Mesendoderm (in vitro differentiated cells): ENCODE data around the gene SPDYA.

Experiments used
- DNase-seq: peaks from one replicate; pipeline ENCODE4 v3.0.0; 2013
- H2AK5ac ChIP-seq: 2 replicates; pipeline ENCODE4 v1.6.1; 2013; ENCODE audit warnings: low read length, inconsistent platforms
- H2BK120ac ChIP-seq: 2 replicates; pipeline ENCODE4 v1.6.1; 2013; ENCODE audit warnings: low read depth, mild to moderate bottlenecking, low read length, moderate library complexity, mixed read lengths
- H2BK15ac ChIP-seq: replicated peaks from 2 replicates; pipeline ENCODE4 v1.6.1; 2013; ENCODE audit warnings: low read depth, mild to moderate bottlenecking, moderate library complexity
- H2BK5ac ChIP-seq: 2 replicates; pipeline ENCODE4 v1.6.1; 2013; ENCODE audit warnings: low read length, inconsistent platforms
- H3K18ac ChIP-seq: 2 replicates; pipeline ENCODE4 v1.6.1; 2013; ENCODE audit warnings: mild to moderate bottlenecking, low read length, mixed read lengths
- H3K23ac ChIP-seq: one replicate; pipeline ENCODE4 v1.6.1; 2013; ENCODE audit warnings: low read length
- H3K27ac ChIP-seq: 2 replicates; pipeline ENCODE4 v1.5.1; 2013; ENCODE audit warnings: low read depth, mild to moderate bottlenecking, inconsistent platforms, low read length, moderate library complexity
- H3K27me3 ChIP-seq: 2 replicates; pipeline ENCODE4 v1.6.1; 2013; ENCODE audit warnings: low read length, control low read depth, mild to moderate bottlenecking, inconsistent platforms; ENCODE audit not compliant: insufficient read depth, poor library complexity
- H3K36me3 ChIP-seq: 2 replicates; pipeline ENCODE4 v1.6.1; 2013; ENCODE audit warnings: low read length, inconsistent platforms; ENCODE audit not compliant: control insufficient read depth, insufficient read depth
- H3K4ac ChIP-seq: one replicate; pipeline ENCODE4 v1.6.1; 2013; ENCODE audit warnings: low read depth, mild to moderate bottlenecking, low read length, moderate library complexity
- H3K4me1 ChIP-seq: 2 replicates; pipeline ENCODE4 v1.6.1; 2013; ENCODE audit warnings: low read depth, low read length, inconsistent platforms; ENCODE audit not compliant: control insufficient read depth
- H3K4me2 ChIP-seq: 2 replicates; pipeline ENCODE4 v1.6.1; 2013; ENCODE audit warnings: low read length
- H3K4me3 ChIP-seq: 2 replicates; pipeline ENCODE4 v1.5.1; 2013; ENCODE audit warnings: mild to moderate bottlenecking, low read length
- H3K56ac ChIP-seq: one replicate; pipeline ENCODE4 v1.6.1; 2013; ENCODE audit warnings: low read length
- H3K79me1 ChIP-seq: 2 replicates; pipeline ENCODE4 v1.6.1; 2013; ENCODE audit warnings: low read length, inconsistent platforms
- H3K79me2 ChIP-seq: 2 replicates; pipeline ENCODE4 v1.6.1; 2013; ENCODE audit warnings: mild to moderate bottlenecking, low read length; ENCODE audit not compliant: control insufficient read depth, insufficient read depth
- H3K9ac ChIP-seq: 2 replicates; pipeline ENCODE4 v1.6.1; 2013; ENCODE audit warnings: low read length, inconsistent platforms
- H4K5ac ChIP-seq: one replicate; pipeline ENCODE4 v1.6.1; 2013; ENCODE audit warnings: low read length
- H4K8ac ChIP-seq: one replicate; pipeline ENCODE4 v1.6.1; 2013; ENCODE audit warnings: low read depth, mild to moderate bottlenecking, control low read depth, low read length, moderate library complexity
- WGBS: extraction: QIAGEN DNeasy Blood & Tissue Kit; methylation state at CpG from one replicate; pipeline ENCODE4 v1.1.7; 2013; ENCODE audit warnings: low lambda C conversion rate, missing lambda C conversion rate; ENCODE audit not compliant: insufficient coverage; ENCODE audit errors: extremely low coverage; 5-methylcytosine and 5-hydroxymethylcytosine counted together

SPDYA gene

GRCh38 chr2:28855977-28856376 lies 45.3 kb downstream of the SPDYA start:
- H3K79me1 ChIP-seq: no peaks in the 10 kb centered on the region
- H3K4me2 ChIP-seq: no peak overlapping the region
- peaks cover 3% of the 10 kb centered on the region for H3K36me3 ChIP-seq
- no peak overlapping the region for H3K23ac ChIP-seq
- DNase-seq: no peak
- H3K27me3 ChIP-seq: no peaks in the 10 kb centered on the region
- H3K4ac ChIP-seq: no peak overlapping the region
- no peak overlapping the region for H3K18ac ChIP-seq
- no peaks in the 10 kb centered on the region for H3K4me1 ChIP-seq
- H3K79me2 ChIP-seq: no peaks in the 10 kb centered on the region
- H2AK5ac ChIP-seq: no peak overlapping the region
- no peak overlapping the region for H2BK15ac ChIP-seq
- H2BK5ac ChIP-seq: no peak overlapping the region
- H3K56ac ChIP-seq: no peak overlapping the region
- no peak overlapping the region for H4K5ac ChIP-seq
- no peak overlapping the region for H3K4me3 ChIP-seq
- H2BK120ac ChIP-seq: no peak overlapping the region
- H4K8ac ChIP-seq: no peak overlapping the region
- no peak overlapping the region for H3K9ac ChIP-seq
- no peak overlapping the region for H3K27ac ChIP-seq

GRCh38 chr2:28868611-28869010 lies 58.0 kb downstream of the SPDYA start:
- H2BK15ac ChIP-seq: no peak overlapping the region
- H2BK120ac ChIP-seq: no peak overlapping the region
- H2AK5ac ChIP-seq: no peak overlapping the region
- H3K36me3 ChIP-seq: no peaks in the 10 kb centered on the region
- H3K27ac ChIP-seq: no peak overlapping the region
- no peaks in the 10 kb centered on the region for H3K4me1 ChIP-seq
- no peak overlapping the region for H3K18ac ChIP-seq
- no peak overlapping the region for H3K4ac ChIP-seq
- peaks cover 20% of the 10 kb centered on the region for H3K79me2 ChIP-seq
- H3K79me1 ChIP-seq: peaks cover 11% of the 10 kb centered on the region
- no peak for DNase-seq
- H3K56ac ChIP-seq: no peak overlapping the region
- no CpG with 5 or more reads among the region's 12 CpGs for WGBS
- H3K4me2 ChIP-seq: peak overlapping the region; percentile 1
- H4K8ac ChIP-seq: no peak overlapping the region
- no peak overlapping the region for H3K23ac ChIP-seq
- H3K4me3 ChIP-seq: no peak overlapping the region
- H3K27me3 ChIP-seq: no peaks in the 10 kb centered on the region
- peak overlapping the region; percentile 26 for H3K9ac ChIP-seq
- no peak overlapping the region for H4K5ac ChIP-seq
- H2BK5ac ChIP-seq: no peak overlapping the region

GRCh38 chr2:28869494-28870145 lies 59.0 kb downstream of the SPDYA start:
- H3K23ac ChIP-seq: no peak overlapping the region
- H2BK120ac ChIP-seq: no peak overlapping the region
- DNase-seq: no peak
- no peaks in the 10 kb centered on the region for H3K4me1 ChIP-seq
- no peak overlapping the region for H4K8ac ChIP-seq
- H3K79me1 ChIP-seq: peaks cover 11% of the 10 kb centered on the region
- no CpG with 5 or more reads among the region's 29 CpGs for WGBS
- H3K18ac ChIP-seq: no peak overlapping the region
- peak overlapping the region; percentile 87 for H4K5ac ChIP-seq
- H3K9ac ChIP-seq: peak overlapping the region; percentile 97
- H3K79me2 ChIP-seq: peaks cover 20% of the 10 kb centered on the region
- no peaks in the 10 kb centered on the region for H3K36me3 ChIP-seq
- H3K4ac ChIP-seq: no peak overlapping the region
- no peaks in the 10 kb centered on the region for H3K27me3 ChIP-seq
- H3K4me2 ChIP-seq: peak overlapping the region; percentile 87
- H2BK15ac ChIP-seq: no peak overlapping the region
- H3K56ac ChIP-seq: peak overlapping the region; percentile 95
- no peak overlapping the region for H2BK5ac ChIP-seq
- peak overlapping the region; percentile 100 for H3K4me3 ChIP-seq
- H3K27ac ChIP-seq: no peak overlapping the region
- H2AK5ac ChIP-seq: no peak overlapping the region

- DNase-seq: peak; percentile 98
- Histone ChIP-seq H3K56ac (peak within 1 kb of the TSS; percentile 97), H3K79me2 (peaks cover 20% of the 10 kb centered on the region), H3K9ac (peak within 1 kb of the TSS; percentile 97), H3K36me3 (no peaks in the 10 kb centered on the region), H4K5ac (peak within 1 kb of the TSS; percentile 87), H3K79me1 (peaks cover 11% of the 10 kb centered on the region), H2BK120ac (no peak within 1 kb of the TSS), H3K4me3 (peak within 1 kb of the TSS; percentile 100), H3K18ac (no peak within 1 kb of the TSS), H3K4ac (no peak within 1 kb of the TSS), H3K27me3 (no peaks in the 10 kb centered on the region), H3K23ac (peak within 1 kb of the TSS; percentile 89), H4K8ac (no peak within 1 kb of the TSS), H2BK5ac (no peak within 1 kb of the TSS), H3K4me1 (no peaks in the 10 kb centered on the region), H2BK15ac (no peak within 1 kb of the TSS), H3K4me2 (peak within 1 kb of the TSS; percentile 99), H2AK5ac (no peak within 1 kb of the TSS), H3K27ac (no peak within 1 kb of the TSS)
- WGBS: no CpG with 5 or more reads among the region's 57 CpGs
These were observed 59.7 kb downstream of the SPDYA start, which contains the start of gene TRMT61B for GRCh38 chr2:28870146-28870891. TRMT61B (minus strand) TSS chr2:28870309; CDS start chr2:28870277, 32 bp downstream.

GRCh38 chr2:28871620-28872019 lies 61.0 kb downstream of the SPDYA start:
- H3K79me1 ChIP-seq: peaks cover 8% of the 10 kb centered on the region
- H3K27ac ChIP-seq: no peak overlapping the region
- H3K36me3 ChIP-seq: no peaks in the 10 kb centered on the region
- no peak overlapping the region for H4K5ac ChIP-seq
- H3K4me2 ChIP-seq: no peak overlapping the region
- H3K9ac ChIP-seq: no peak overlapping the region
- no peak overlapping the region for H3K4me3 ChIP-seq
- H3K79me2 ChIP-seq: peaks cover 20% of the 10 kb centered on the region
- no peak overlapping the region for H3K4ac ChIP-seq
- no peaks in the 10 kb centered on the region for H3K4me1 ChIP-seq
- no peak overlapping the region for H2BK120ac ChIP-seq
- H4K8ac ChIP-seq: no peak overlapping the region
- H2BK5ac ChIP-seq: no peak overlapping the region
- no peak overlapping the region for H3K23ac ChIP-seq
- H3K18ac ChIP-seq: no peak overlapping the region
- no peak for DNase-seq
- no peak overlapping the region for H2AK5ac ChIP-seq
- no peak overlapping the region for H2BK15ac ChIP-seq
- no peaks in the 10 kb centered on the region for H3K27me3 ChIP-seq
- H3K56ac ChIP-seq: no peak overlapping the region
- WGBS: no CpG with 5 or more reads among the region's 3 CpGs
